ENCODE data around the gene COL25A1.

The COL25A1 gene

DNA sequence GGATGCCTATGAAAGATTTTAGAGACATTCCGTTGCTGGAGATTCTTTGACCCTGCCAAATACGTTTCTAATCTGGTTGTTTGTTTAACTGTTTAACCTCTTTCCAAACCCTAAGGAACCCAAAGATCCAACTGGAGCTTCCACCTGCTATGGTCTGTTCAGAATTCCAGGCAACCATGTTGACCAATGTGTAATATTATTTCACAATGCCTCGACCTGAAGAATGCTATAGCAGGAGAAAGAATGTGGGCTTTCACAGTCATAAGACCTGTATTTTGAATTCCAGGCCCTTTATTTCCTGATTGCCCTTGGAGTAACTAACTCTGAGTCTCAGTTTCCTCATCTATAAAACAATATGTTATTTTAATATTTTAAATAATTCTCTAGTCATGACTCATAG is 90.8 kb downstream of the COL25A1 start:
- DNase-seq, result no peak

DNA sequence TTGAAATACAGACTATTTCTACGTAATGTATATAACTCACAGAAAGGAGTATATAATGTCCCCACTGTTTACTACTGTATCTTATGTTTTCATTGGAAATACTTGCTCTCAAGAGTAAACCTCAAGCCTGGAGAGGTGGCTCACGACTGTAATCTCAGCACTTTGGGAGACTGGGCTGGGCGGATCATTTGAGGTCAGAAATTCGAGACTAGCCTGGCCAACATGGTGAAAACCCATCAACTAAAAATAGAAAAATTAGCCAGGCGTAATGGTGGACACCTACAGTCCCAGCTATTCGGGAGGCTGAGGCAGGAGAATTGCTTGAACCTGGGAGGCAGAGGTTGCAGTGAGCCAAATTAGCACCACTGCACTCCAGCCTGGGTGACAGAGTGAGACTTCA is 92.8 kb downstream of the COL25A1 start:
- no peak for DNase-seq

DNA sequence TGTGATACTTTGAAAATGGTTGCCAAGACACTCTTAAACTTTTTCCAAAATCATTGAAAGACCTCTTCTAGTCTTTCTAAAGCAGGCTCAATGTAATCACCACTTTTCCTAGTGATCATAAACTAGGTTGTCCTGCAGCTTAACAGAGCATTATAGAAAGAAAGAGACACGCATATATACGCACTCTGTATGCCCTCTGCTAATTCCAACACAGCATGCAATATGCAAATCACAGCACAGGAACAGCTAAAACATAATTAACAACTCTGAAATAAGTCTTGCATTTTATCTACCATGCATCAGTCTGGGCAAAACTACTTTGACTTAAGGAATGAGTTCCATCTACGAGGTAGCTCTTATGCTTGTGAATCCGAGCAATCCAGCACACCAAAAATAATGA is 94.6 kb downstream of the COL25A1 start:
- no peak for DNase-seq

DNA sequence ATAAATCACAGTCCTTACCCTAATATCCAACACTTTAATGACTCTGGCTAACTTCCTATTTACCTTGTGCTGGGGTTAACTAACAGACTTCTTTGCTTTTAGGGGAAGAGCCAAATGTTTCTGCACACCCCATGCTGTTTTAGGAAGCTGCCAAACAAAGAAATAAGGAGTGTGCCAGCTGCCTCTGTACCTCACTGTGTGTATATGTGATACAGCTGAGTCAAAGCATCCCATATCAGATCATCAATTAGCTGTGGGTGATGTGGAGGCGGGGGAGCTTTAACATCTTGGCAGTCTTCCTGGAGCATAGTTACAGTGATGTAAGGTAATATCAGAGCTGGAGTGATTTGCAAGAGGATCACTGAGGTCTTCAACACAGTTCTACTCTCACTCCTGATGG is 95.4 kb downstream of the COL25A1 start:
- DNase-seq, result no peak

DNA sequence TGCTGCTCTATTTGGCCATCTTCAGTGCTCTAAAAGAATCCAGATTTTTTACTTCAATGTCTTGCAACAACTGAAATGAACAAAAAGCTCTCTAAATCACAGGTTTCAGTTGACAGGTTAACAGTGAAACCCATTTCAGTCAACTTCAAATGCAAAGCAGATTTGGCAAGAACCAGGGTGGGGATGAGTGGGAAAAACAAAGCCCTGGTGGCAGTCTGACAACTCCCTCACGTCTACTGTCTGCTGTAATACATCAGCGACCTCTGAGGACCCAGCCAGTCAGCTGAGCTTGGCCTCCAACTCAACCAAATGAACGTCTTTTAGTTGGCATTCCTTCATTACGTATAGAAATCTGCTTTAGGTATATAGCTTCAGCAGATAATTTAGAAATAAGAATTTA is 95.8 kb downstream of the COL25A1 start:
- no peak for DNase-seq

DNA sequence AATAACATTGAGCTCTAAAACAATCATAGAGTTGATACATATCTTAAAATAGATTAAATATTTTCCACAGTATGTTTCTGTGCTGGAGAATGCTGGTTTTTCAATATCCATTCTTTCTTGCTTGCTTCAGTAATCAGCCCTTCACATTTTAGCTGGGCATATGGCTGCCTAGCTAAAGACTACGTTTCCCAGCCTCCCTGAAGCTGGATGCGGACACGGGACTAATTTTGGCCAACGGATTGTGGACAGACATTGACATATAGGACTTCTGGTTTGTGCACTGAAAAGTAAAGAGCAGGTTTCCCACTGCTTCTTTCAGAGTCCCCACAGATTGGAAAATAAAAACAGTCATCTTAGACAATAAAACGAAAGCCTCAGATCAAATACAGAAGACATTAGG is 97.3 kb downstream of the COL25A1 start:
- no peak for DNase-seq

DNA sequence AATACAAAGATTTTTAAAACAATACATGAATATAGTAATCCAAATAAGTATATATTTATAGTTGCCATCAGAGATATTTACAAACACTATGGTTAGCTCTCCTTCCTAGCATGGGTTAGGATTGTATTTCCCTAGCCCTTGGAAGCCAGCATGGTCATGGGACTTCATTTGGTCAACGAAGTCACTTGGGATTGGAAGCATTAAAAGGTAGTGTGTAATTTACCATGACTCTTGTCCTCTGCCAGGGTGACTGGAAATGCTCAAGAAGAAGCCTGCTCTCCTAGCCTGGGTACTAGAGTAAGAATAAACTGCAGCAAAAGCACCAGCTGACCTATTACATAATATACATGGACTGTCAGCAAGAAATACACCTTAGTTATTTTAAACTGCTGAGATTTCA is 102.9 kb downstream of the COL25A1 start:
- DNase-seq, result no peak

DNA sequence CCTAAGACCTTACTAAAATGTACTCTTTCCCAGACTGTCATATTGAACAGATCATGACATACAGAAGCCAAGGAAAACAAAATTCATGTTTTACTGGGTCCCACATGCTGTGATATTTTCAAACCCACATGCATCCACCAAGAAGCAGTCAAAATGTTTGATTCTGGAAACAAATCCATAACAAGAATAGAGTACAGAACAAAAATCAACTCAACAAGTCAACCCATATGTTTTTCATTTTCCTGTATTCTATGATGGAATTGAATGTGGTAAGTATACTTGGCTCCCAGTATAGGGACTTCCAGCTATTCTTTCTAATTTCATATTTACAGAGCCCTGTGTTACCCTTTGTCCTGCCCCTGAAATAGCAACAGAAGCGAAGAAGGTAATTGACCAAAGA is 106.8 kb downstream of the COL25A1 start:
- no peak for DNase-seq

DNA sequence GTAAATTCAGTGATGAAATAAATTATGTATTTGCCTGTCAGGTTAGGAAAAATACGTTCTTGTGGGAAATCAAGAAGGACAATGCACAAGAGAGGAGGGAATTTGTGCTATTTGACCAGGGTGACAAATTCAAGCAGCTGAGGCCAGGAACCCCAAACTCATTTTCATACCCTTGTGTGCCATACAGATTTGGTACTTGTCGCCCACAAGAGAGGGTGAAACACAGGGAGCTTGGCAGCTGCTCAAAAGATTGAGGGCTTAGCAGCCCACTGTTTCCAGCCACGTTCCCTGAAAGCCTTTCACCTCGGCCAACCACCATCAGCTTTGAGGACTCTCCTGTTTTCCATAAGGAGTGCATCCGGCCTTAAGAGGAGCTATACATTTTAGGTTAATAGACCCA is 111.2 kb downstream of the COL25A1 start:
- no peak for DNase-seq

DNA sequence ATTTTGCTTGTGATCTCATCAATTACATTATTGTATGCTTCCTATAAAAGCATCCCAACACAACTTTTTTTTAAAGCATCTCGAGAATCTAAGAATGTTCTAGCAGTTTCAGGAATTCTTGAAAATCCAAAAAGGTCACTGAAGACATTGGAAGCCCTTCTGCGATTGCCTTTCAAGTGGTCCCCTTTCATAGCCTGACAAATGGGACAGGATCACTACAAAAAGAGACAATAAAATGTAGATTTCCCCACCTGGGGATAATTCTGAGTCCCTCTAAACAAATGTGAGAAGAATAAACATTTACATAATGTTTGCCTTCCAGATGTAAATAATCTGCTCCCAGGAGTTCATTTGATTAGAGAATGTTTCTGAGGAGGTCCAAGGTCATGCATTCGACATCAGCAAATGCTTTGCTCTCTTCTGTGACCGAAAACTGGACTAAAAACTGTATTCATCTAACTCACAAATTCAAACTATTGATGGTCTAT is 116.0 kb downstream of the COL25A1 start:
- DNase-seq, result no peak

DNA sequence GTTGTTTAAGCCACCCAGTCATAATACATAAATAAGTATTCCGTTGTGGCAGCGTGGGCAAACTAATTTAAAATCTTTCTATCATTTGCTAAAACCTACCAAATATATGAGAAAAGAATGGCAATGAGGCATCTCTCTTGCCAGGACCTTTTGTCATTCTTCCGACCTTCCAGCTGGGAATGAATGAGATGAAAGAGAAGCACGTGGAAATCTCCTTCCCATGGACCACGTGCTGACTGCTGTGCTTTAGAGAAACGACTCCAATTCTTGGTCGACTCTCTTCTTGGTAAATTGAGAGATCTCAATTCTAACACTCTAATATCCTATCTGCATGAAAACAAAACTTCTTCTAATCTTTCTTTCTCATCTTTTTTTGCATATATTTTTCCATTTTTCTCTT is 116.5 kb downstream of the COL25A1 start:
- no peak for DNase-seq

DNA sequence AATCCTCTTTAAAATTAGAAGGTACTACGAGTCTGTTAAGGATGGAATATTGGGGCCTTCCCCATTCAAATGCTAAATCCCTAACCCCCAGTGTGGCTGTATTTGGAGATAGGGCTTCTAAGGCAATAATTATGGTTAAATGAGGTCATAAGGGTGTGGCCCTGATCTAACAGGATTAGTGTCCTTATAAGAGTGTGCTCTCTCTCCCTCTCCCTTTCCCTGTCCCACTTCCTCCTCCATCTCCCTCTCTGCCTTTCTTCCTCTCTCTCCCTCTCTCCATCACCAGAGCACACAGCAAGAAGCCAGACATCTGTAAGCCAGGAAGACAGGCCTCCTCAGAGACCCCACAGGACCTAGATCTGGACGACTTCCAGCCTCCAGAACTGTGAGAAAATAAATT is 116.9 kb downstream of the COL25A1 start:
- no peak for DNase-seq

DNA sequence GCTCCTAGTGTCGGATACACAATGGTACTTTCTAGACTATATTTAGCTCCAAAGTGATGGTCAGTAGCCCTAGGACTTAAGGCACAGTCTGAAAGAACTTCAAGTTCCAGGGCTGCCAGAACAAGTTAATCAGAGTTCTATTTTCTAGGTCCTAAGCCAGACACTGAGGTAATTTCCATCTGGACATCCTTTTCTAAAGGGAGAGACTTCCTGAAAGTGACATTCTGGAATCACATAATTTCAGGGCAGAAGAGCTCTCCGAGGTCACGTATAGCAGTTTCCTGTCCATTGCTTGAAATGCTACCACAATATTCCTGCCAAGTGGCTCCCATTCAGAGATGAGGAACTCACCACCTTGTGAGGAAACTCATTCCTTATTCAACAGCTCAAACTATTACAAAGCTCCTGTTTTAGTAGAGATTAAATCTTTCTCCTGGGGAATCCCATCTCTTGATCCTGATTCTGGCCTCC is 117.9 kb downstream of the COL25A1 start:
- no peak for DNase-seq

DNA sequence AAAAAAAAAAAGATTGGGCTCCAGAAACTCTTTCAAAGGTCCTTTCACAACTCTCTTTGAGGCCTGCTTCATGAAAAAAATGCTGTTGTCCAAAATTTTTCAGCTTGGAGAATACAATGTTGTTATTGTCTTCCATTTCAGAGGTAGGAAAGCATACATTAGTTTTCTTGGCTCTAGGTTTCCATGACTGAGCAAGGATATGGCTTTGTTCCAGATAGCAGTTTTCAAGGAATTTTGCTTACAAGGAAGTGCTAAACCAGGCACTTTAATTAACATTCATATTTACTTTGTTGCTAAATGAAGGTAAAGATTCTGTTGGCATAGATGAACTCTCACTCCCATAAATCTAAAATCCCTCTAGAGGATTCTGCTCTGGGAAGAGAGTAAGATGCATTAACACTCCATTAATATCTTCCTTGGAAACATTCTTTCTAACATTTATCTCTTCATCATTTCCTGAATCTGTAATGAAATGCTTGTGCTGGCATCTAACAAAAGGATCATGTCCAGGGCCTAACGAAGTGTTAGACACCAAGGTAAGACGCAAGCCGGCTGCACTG is 118.4 kb downstream of the COL25A1 start:
- no peak for DNase-seq

DNA sequence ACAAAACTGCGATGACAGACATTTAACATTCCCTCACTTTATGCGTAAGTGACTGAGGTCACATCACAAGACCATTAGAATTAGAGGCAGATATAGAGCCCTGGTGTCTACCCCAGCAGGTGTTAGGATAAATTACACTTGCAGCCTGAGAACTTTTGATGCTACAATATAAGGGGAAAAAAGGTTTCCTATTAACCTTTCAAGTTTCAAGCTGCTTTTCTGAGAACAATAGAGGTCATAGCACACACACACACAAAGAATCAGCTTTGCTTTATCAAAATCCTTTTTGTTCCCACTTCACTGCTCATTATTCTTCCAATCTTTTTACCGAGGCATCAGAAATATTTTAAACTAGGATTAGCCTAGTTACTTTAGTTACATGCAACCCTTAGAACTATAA is 119.8 kb downstream of the COL25A1 start:
- no peak for DNase-seq

DNA sequence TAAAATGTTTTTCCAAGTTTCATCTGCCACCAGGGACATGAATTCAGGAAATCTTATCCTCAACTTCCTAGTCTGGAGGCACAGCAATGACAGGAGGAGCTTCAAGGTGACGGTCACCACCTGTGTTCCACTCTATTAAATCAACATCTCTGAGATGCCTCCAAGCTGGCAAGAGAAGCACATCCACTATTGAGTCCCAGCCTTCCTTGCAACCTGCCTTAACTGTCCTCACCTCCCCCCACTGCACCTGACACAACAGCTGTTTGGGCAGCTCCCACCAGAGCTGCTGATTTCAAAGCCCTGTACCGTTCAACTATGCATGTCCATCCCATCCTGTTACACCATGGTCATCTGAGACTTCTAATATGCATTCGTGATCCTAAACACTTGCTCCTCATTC is 123.4 kb downstream of the COL25A1 start:
- no peak for DNase-seq

DNA sequence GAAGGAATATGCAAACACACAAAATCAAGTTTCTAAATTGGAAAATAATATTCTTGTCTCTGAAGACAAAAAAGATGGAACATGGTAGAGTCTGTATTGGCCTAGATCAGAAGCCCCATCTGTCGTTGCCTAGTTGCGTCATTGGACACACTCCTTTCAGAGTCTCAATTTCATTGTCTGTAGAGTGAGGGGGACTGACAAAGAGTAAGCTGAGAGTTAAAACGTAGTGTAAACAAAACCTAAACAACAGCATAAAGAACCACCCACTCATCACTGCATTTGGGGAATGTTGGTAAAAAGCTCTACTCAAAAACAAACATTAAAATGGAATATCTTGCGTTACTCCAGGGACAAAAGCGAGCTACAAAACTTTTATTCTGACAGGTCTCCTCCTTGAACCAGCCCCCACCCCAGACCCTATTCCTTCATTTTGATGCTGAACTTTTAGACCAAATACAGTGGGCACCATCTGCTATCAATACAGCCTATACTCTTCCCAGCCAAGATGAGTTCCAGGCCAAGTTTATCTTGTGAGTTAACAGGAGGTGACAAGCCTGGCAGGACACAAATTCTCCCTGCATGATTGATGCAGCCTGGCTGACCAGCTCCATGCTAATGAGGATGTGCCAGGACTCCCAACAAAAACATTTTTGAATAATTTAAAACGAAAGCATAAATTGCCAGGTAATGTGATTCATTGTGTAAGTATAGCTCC is 125.2 kb downstream of the COL25A1 start:
- DNase-seq, result no peak

DNA sequence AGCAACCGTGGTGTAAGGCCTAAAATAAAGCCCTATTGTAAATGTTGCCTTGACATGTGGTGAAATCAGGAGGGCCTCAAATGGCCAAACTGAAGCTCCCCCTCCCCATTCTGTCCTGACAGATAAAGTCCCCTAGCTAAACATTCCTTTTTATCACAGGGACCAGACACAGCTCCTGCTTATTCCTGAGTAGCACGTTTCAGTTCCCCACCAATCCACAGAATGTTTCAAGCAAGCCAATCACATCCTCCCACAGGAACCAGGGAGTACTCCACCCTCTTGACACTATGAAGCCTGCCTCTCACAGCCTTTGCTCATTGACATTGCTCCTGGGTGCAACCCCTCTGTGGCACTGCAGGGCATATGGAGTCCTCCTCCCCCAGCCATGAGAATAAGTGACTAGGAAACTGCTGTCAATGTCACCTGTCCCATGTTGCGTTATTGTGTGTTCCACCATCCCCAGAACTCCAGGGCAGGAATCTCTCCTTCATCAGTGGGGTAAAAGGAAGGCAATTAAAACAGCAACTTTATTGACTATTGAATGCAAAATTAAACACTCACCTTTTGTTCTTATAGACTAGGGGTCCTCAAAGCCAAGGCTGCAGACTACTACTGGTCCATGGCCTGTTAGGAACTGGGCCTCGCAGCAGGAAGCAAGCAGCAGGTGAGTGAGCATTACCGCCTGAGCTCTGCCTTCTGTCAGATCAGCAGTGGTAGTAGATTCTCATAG is 128.1 kb downstream of the COL25A1 start:
- DNase-seq, result no peak

DNA sequence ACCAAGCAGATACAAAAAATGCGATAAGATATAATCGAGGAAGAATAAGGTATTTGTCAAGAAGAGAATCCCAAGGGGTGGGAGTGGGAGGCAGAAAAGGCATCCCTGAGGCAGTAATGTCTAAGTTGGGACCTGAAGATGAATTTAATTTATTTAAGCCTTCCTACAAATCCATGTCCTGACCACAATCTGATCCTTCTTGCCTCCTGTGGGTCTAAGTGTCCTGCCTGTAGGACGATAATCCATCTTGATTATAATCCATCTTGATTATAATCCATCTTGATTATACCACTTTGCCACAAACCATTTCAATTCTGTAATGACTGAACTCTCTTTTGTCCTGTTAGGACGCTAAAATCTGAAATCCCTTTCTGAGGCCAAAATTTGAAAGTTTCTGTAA is 130.2 kb downstream of the COL25A1 start:
- DNase-seq, result no peak

DNA sequence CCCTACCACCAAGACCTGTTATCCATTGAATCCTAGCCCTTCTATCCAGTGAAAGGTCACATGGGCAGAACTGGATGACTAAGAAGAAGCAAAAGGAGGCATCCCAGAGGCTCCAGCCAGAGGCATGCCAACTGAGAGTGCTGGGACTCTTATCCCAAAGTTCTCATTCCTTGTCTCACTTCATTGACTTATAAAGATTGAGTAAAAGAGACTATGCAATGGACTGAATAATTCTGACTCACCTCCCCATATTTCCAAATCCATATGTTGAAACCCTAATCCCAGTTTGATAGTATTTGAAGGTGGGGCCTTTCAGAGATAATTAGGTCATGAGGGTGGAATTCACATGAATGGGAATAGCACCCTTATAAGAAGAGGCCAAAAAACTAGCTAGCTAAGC is 131.4 kb downstream of the COL25A1 start:
- DNase-seq, result no peak

DNA sequence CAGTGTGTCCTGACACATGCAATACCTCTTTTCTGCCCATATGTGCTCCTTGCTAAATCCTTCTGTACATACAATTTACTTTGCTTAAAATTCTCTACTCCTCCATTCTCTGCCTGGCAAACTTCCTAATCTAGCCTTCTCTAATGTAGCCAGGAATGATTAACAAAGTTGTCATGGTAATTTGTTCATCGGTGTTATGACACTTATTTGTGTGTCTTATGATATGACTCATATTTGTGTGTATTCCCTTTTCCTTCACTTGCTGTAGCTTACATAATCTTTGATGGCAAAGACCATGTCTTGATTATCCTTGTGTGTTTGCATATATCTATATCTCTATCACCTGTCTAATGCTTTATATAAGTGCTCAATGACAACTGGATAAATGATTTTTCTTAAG is 133.3 kb downstream of the COL25A1 start:
- DNase-seq, result no peak

DNA sequence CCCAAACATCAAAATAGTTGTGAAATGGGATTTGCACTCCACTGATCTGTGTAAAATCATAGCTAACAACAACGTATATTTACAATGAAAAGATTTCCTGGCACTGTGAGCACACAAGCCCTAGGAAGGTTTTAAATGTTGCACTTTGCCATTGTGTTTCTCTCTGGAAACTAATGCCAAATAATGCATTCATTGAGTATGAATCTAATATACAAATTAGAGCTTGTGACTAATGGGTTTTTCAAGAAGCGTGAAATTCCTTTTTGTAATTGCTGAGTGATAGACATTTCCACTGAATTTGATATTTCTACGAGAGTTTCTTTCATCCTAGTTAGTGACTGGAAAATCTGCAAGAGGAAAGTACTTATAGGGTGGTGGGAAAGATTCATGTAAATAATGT is 135.9 kb downstream of the COL25A1 start:
- DNase-seq, result no peak

DNA sequence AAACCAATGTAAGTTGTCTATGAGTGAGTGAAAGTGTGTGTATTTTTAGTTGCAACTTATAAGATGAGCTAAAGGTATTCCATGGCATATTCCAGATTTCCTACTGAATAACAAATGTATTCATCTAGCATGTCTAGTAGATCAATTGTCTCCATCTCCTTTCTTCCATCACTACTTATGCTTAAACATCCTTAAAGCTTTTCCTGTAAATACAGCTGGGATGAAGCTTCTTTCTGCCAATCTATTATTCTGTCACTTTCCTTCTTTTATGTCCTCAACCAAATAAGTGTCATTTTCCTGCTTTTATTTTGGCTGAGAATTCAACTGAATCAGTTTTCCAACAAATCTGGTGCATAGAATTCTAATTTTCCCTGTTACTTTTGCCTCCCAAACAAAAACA is 136.3 kb downstream of the COL25A1 start:
- no peak for DNase-seq

DNA sequence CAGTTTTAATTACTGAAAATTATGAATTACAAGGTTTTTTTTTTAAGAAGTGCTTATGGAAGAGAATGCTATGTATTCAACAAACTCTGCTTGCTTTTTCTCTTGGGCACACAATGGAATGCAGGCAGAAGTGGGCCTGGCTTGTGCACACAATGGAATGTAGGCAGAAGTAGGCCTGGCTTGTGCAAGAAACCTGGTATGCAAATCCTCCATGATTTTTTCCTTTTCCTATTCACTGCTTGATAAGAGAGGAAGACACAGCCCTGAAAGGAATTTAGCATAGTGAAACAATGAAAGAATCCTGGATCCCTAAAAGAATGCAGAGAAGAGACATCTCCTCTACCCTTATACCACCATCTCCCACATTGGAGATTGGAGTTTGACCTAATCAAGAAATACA is 138.4 kb downstream of the COL25A1 start:
- DNase-seq, result no peak
